HG02870 (cell line): ENCODE data around the gene PDGFA.

Source experiments
- ATAC-seq: cut with Tn5 transposase; IDR thresholded peaks from one replicate; pipeline ENCODE4 v1.9.1; 2021; ENCODE audit warnings: mild to moderate bottlenecking, moderate library complexity; ENCODE audit not compliant: unreplicated experiment

Gene PDGFA

DNA sequence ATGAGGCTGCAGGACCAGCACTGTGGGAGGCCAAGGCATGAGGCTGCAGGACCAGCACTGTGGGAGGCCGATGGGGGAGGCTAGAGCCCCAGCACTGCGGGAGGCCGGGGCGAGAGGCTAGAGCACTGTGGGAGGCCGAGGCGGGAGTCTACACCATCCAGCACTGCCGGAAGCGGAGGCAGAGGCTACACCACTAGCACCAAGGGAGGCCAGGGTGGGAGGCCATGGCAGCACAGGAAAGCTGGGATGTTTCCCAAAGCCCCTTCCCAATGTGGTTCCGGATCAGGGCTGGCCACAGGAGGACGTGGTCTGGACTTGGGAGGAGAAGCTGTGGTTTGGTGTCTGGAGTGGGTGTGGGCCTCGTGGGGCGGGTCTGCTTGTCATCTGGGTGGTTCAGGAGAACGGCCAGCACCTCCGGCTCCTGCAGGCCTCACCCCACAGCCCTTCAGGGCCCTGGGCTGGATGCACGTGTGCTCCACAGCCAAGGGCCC lies 43.6 kb downstream of the PDGFA start:
- ATAC-seq = no peak

DNA sequence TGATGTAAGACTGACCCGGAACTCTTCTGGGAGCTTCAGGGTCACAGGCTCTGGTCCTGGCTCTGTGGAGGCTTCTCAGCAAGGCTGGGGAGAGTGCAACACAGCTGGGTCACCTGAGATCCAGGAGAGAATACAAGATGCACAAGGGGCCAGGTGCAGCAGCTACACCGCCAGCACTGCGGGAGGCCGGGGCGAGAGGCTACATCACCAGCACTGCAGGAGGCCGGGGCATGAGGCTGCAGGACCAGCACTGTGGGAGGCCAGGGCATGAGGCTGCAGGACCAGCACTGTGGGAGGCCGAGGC lies 44.3 kb downstream of the PDGFA start:
- ATAC-seq = no peak

DNA sequence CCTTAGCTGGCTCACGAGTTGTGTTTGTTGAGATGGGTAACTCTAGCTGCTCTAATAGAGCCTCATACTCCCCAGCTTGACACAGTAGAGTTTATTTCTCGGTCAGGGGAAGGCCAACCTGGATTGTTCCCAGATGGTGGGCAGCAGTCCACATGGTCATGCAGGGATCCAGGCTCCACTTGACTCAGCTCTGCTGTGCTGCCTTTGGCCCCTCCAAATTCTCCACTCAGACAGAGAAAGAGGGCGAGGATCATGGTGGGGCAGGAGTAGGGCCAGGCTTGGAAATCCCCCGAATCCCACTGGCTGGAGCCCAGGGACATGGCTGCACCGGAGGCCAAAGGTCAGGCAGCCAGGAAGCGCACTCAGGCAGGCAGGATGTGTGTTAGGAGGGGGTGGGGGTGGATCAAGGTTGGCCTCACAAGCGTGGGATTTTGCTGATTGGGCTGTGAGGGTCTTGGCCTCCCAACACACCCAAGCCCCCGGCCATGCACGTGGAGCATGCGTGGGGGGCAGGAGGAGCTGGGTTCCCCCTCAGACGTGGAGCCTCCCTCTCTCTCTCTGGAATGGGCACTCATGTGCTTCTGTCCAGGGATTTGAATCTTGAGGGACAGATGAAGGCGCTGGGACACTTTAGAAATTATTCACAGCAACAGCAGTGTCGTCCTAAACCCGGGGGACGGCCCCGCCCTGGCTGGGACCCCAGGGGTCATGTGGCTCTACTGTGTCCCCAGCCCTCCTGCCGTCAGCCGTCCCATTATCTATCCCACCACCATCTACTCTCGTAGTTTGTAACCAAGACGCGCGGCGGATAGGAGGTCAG lies 44.8 kb downstream of the PDGFA start:
- no peak for ATAC-seq

DNA sequence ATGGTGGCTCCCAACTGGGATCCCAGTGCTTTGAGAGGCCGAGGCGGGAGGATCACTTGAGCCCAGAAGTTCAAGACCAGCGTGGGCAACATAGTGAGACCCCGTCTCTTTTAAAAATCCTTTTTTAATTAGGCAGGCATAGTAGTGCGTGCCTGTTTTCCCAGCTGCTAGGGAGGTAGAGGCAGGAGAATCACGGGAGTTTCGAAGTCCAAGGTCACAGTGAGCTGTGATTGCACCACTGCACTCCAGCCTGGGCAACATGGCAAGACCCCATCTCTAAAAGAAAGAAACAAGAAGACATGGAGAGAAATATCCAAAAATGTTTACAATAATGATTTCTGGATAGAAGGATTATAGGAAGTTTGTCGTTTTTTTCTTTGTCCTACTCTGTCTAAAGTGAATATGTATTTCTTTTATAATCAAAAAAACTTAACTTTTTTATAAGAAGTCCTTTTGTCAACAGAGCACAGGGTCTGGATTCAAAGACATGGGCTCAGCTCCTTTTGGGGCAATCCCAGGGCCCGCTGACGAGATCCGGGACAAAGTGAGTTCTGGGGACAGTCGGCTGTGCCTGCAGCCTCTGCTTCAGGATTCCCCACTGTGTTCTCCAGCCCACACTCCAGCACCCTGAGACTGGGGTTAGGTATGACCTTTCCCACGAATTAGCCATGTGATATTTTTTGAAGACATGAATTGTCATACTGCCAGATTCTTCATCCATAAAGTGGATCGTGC lies 45.6 kb downstream of the PDGFA start:
- no peak for ATAC-seq

DNA sequence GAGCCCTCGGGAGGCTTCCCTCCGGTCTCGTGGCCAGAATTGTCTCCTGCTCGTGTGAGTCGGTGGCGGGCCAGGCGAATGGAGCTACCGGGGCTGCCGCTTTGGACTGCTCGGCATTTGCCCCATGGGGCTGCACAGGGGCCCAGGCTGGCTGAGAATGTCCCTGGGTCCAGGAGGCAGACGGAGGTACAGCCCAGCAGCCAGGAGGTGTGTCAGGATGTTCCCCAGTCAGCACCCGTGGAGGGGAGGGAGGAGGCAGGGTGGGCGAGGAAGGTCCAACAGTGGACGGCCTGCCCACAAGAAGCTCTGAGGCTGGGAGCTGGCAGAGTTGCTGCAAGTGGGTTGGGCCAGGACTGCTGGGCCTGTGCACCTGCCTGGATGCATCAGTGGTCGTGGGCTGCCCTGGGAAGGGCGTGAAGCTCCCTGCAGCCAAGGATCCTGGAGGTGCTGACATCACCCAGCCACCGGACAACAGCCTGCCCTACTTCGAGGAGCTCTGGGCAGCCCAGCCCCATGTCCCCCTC lies 46.4 kb downstream of the PDGFA start:
- no peak for ATAC-seq

DNA sequence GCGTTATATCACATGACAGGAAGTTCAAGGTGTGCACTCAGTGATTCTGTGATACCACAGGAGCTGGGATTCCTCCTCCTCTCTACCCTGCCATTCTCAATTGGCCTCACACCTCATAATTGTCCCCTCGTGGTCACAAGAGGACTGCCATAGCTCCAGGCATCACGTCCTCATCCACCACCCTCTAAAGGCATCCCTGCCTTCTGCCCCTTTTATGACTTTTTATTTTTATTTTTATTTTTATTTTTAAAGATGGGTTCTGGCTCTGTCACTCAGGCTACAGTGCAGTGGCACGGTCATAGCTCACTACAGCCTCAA lies 47.0 kb downstream of the PDGFA start:
- ATAC-seq = no peak

DNA sequence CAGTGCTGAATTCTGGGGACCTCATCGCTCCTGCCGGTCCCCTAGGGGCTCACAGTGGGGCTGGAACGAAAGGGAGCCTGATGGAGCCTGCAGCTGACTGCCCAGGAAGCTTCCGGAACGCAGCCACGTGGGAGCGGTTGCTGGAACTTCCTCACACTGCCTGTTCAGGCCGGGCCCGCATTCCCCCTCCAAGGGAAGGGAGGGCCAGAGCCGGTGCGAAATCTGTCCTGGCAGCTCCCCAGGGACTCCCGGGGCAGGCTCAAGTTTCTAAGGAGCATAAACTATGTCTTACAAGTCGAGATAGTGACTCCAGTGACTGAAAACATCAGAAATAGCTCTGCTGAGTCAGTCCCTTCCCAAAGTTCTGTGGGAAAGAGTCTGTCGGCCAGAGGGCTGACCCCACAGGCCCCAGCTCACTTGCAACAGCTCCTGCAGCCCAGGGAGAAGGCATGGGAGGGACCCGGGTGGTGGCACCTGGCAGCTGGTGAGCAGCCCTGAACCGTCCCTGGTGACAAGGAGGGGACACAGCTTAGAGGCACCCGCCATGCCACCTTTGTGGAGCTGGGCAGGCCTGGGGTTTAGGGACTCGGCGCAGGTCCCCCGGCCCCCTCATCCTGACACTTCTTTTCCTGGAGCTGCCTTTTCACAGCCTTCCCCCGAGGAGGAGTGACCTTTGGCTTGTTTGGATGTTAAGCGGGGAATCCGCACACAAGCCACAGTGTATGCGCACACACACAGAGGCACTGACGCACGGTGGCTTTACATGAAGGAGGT lies 47.6 kb downstream of the PDGFA start:
- no peak for ATAC-seq

DNA sequence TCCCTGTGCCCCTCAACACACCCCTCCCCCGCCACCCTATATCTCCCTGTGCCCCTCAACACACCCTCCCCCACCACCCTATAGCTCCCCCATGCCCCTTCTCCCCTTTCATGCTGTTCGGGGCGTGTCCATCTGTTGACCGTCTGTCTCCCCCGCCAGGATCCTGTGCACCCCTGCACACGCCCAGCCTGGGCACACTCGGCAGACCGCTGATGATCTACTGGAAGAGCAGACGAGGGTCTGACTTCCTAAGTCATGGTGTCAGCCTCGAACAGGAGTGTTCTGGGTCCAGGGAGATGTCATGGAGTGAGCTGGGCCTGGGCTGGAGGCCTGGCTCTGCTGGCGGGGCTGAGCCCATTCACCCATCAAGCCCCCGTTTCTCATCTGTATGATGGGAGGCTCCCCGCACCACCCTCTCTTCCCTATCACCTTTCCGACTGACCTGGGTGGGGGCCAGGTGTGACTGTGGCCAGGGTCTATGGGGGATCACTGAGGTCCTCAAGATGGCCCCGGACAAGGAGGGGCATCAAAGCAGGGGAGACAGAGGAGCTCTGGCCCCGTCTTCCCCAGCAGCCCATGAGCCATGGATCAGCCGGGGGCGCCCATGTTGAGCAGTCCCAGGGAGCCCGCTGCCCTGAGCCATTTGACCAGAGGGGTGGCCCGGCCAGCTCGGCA lies 48.3 kb downstream of the PDGFA start:
- ATAC-seq = no peak

DNA sequence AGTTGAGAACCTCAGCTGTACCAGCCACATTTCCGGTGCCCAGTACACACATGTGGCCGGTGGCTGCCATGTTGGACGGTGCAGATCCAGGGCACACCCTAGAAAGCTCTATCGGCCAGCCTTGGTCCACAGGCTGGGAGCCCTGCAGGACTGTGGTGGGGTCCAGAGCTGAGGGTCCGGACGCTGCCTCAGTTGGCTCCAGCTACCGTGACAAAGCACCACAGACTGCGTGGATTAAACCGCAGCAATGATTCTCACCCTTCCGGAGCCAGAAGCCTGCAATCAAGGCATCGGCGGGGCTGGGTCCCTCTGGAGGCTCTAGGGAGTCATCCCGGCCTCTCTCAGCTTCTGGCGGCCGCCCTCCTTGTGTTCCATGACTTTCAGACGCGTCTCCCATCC lies 50.1 kb downstream of the PDGFA start:
- ATAC-seq = no peak

DNA sequence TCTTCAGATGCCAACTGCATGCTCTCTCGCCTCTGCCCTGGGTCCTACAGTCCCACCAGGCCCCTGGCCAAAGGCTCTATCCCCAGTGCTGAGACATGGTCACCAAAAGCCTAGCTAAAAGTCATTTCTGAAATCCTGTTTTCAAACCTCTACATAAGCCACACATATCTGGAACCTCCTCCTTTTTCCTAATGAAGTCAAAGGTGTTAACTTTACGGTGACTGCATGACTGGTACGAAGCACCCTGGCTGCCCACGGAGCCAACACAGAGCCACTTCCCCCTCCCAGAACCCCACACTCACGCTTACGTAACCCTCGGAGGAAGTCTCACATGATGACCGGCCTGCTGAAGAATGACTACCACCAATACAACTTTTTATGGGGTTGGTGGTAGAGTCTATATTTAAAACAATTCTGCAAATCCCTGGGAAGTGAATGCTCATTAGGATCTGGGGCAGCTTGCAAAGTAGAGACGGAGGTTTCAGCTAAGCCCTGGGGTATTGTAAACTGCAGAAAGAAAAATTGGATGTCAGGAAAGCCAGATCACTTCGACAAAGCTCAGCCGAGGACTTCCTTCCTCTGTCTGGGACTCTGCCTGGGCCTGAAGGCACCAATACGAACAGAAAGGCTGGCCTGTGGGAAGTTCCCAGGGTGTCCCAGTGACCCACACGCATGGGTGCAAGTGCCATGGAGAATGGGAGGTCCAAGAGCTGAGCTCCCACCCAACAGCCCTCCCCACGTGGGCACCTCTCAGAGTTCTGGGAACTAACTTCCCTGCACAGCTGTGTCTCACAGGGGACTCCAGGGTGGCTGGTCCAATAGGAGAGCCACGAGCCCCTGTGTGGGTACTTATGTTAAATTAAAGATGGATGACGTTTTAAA lies 50.7 kb downstream of the PDGFA start:
- no peak for ATAC-seq

DNA sequence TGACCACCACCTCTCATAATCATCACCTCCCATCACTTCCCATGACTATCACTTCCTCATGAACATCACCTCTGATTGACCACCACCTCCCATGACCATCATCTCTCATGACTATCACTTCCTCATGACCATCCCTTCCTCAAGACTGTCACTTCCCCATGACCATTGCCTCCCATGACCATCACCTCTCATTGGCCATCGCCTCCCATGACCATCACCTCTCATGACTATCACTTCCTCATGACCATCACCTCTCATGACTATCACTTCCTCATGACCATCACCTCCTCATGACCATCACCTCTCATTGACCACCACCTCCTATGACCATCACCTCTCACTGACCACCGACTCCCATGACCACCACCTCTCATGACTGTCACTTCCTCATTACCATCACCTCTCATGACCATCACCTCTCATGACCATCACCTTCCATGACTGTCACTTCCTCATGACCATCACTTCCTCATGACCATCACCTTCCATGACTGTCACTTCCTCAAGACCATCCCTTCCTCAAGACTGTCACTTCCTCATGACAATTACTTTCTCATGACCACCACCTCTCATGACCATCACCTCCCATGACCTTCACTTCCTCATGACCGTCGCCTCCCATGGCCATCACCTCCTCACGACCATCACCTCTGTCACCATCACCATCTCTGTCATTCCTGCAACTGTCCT lies 51.6 kb downstream of the PDGFA start:
- ATAC-seq = no peak

DNA sequence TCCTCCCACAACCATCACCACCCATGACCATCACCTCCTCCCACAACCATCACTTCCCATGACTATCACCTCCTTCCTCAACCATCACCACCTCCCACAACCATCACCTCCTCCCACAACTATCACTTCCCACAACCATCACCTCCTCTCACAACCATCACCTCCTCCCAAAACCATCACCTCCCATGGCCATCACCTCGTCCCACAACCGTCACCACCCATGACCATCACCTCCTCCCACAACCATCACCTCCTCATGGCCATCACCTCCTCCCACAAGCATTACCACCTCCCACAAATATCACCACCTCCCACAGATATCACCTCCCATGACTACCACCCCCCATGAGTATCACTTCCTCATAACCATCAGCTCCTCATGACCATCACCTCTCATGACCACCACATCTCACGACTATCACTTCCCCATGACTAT lies 52.2 kb downstream of the PDGFA start:
- no peak for ATAC-seq

DNA sequence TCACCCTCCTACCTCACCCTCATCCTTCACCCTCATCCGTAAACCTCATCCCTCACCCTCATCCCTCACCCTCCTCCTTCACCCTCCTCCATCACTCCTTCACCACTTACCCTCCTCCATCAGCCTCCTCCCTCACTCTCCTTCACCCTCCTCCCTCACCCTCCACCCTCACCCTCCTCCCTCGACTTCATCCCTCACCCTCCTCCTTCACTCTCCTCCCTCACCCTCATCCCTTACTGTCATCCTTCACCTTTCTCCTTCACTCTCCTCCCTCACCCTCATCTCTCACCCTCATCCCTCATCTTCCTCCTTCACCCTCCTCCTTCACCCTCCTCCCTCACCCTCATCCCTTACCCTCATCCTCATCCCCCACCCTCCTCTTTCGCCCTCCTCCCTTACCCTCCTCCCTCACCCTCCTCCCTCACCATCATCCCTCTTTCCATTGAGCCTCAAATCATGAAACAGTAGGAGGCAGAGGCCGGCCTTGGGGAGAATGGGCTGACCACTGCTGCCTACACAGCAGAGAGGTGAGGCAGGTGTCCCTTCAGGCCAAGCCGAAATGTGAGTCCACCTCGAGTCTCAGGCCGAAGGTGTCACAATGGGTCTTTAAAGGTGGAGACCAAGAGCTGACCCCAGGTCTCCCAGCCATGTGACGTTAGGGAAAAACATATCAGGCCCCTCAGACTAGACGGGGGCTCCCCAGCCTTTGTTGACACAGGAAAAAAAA lies 53.0 kb downstream of the PDGFA start:
- ATAC-seq = no peak

DNA sequence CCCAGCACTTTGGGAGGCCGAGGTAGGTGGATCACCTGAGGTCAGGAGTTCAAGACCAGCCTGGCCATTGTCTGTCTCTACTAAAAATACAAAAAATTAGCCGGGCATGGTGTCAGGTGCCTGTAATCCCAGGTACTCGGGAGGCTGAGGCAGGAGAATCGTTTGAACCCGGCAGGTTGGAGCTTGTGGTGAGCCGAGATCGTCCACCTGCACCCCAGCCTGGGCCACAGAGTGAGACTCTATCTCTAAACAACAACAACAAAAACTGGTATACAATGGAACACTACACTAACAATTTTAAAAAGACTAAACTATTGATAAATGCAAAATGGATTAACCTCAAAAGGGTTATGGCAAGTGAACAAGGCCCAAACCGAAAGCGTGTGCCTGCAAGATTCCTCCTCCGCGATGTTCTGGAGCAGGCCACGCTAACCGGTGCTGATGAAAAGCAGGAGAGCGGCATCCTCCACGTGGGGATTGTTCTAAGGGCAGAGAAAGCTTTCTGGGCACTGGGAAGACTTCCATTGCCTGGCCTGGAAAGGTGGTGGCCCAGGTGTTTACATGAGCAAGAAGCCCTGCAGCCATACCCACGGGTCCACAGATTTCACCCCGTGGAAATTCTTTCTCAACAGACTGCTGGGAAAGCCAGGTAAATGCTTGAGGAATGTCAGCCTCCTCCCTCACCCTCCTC lies 53.8 kb downstream of the PDGFA start:
- ATAC-seq = no peak

DNA sequence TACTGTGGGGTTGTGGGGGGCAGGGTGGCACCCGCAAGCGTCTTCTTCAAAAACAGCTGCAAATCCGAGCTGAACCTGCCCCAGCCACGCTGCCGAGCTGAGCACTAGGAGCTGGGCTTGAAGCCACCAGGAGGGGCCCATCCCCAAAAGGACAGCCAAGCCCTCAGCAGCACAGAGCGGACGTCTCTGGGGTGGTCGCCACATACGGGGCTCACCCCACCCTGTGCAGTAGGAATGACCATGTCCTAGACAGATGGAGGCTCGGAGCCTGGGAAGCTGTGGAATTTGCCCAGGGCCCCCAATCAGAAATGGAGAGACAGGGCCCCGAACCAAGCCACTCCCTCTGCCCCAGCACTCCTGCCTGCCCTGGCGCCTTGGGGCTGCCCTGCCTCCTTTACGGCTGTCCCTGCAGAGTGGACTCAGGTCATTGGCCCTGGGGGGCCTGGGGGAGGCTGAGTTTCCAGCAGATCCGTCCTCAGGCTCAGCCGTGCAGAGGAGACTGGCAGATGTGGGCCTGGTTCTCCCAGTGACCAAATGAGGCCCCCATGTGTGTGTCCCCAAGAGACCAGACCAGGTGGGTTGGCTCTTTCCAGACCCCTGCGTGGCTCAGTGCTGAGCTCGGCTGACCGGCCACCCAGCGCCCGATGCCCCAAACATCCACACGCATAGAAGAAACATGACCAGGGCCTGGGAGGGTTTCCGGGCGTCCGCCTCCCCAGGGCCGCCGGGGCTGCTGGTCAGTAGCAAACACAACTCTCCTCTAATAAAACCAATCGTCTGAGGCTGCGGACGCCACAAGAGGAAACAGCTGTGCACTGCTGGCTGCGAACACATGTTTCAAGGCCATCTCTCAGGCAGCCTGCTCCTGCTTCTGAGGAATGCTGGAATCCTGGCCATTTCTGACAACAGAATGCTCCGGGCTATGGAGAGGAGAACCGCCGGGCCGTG lies 54.9 kb downstream of the PDGFA start:
- ATAC-seq = no peak

DNA sequence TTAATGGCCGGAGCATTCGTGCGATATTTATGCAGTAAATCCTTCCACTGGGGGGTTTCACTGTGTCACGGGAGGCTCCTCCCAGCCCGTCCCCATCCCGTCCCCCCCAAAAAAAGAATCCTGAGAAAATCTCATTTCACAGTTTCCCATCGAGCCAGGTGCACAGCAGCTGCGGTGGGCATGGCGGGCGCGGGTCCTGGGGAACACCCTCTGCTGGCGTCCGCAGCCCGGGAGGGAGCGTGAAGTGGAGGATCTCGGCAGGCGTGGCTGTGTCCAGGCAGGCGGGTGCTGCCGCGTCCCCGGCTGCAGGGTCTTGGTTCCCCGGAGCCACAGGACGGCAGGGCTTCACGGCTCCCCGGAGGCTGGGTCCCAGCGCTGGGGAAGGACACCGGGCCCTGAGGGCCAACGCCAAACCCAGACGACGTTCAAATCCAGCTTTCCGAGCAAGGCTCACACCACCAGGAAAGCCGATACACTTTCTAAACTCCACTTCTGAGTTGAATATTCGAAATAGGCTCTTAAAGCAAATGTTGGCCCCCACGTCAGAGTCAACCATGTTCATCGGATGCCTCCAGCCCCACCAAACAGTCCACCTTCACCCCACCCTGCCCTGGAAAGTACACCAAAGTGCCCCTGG lies 55.7 kb downstream of the PDGFA start:
- no peak for ATAC-seq

DNA sequence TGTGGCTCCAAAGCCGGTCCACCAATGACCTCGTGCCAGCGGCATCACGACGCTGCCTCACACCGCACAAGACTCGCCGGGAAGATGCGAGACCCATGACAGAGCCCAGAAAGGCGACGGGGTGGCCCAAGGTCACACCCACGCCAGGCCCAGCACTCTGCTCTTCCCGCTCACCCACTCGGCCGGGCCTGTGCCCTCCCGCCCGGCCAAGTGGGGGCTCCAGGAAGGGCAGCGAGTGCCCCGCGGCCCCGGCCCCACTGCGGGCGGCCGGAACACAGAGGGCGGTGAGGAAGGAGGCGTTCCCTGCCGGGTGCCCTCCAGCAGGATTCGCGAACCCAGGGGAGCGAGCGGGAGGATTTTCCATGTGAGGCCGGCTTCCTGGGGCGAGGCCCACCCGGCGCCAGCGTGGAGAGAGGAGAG lies 56.3 kb downstream of the PDGFA start:
- ATAC-seq = no peak
